ENCODE measurements around the gene SHCBP1. TPM values are rescaled to one million over a fixed set of nuclear protein-coding genes. Genes with fewer than 3 reads are reported as not detected.

The SHCBP1 gene
- total RNA-seq, 4 donors from 2014 or later: 11.8 TPM; not detected in 3

DNA sequence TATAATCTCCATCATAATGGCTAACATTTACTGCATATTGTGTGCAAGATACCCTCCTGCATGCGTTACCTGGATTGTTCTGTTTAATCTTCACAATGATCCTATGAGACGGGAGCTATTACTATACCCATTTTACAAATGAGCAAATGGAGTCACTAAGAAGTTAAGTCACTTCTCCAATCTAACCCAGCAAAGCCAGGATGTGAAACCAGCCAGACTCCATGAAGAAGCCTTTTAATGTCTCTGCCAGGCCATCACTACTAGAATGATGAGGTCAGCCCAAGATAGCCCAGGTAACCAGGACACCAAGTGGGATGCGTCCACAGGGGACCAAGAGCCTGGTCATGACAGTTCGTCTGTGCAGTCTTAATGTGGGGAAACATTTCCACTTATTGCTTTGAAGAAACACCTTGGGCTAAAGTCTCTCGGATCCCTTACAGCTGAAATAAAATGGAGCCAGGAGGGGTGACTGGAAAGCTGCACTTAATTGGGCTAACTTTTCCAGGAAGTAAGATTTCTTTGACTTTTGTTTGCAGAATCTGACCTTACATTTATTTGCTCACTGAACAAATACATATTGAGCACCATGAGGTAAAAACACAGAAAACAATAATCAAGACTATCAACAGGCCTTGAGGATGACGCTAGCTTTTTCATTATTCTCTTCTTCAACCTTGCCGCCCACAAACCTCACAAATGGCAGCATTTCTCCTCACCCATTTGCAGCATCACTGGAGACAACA is 926 bp upstream of the SHCBP1 start:
- no peak for TF ChIP-seq CTCF (IDR thresholded peaks at IDR 0.05)
- no peak for TF ChIP-seq POLR2A (IDR thresholded peaks at IDR 0.05)
- H3K4me1 ChIP-seq: no peaks in the 10 kb centered on the region
- no peak overlapping the region for H3K27ac ChIP-seq
- intact Hi-C loops (cut with DNase I; ENCODE audit: low total_unique reads): no loop called here
- H3K27me3 ChIP-seq: no peaks in the 10 kb centered on the region
- H3K4me3 ChIP-seq: no peak overlapping the region
- H3K36me3 ChIP-seq: no peaks in the 10 kb centered on the region
- DNase-seq: no peak
- no peaks in the 10 kb centered on the region for H3K9me3 ChIP-seq

DNA sequence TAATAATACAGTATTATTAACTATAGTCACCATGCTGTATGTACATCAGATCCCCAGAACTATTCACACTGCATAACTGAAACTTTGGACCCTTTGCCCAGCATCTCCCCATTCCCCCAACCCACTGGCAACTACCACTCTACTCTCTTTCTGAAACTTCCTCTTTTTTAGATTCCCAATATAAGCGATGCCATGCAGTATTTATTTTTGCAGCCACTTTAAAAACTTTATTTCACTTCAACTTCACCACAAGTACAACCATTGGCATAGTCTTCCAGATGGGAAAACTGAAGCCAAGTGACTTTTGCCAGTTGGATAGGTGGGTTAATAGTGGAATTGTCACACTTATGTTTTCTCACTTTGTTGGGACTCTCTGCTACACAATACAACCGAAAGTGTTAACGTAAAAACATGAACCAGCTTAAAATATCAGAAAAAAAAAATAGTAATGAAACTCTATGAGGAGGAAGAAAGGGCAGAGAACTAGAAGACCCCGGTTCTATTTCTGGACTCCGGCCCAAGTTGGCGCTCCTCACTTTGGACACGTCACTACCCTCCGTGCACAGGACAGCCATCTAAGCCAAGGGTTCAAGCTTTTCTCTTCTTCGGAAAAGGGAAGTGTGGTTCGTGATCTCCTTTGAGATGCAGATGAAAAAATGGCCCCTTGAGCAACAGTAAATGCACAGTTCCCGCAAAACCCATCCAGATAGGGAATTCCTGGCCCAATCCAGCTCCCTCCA is 743 bp downstream of the SHCBP1 start:
- intact Hi-C loops (cut with DNase I; ENCODE audit: low total_unique reads): no loop called here
- Histone ChIP-seq H3K4me3 (peak overlapping the region; percentile 24 to 42), H3K27me3 (no peaks in the 10 kb centered on the region), H3K36me3 (no peaks in the 10 kb centered on the region), H3K9me3 (no peaks in the 10 kb centered on the region), H3K27ac (no peak overlapping the region), H3K4me1 (no peaks in the 10 kb centered on the region)
- no peak for DNase-seq
- no peak for TF ChIP-seq POLR2A (IDR thresholded peaks at IDR 0.05)
- no peak for TF ChIP-seq CTCF (IDR thresholded peaks at IDR 0.05)

DNA sequence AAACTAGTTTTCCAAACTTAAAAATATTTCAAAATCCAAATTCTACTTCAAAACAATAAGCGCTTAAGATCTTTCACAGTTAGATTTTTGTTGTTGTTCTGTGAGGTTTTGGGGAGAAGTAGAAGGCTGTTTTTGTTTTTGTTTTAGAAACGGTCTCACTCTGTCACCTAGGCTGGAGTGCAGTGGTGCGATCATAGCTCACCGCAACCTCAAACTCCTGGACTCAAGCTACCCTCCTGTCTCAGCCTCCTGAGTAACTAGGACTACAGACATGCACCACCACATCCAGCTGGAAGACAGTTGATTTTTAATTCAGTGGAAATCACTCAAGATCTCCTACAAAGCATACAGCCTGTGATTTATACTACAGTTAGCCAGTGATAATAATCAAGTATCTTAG is 2.7 kb downstream of the SHCBP1 start:
- no peak for TF ChIP-seq POLR2A (IDR thresholded peaks at IDR 0.05)
- no peak for TF ChIP-seq CTCF (IDR thresholded peaks at IDR 0.05)
- no peak for DNase-seq
- Histone ChIP-seq H3K27me3 (no peaks in the 10 kb centered on the region), H3K4me1 (no peaks in the 10 kb centered on the region), H3K9me3 (no peaks in the 10 kb centered on the region), H3K27ac (no peak overlapping the region), H3K4me3 (no peak overlapping the region), H3K36me3 (no peaks in the 10 kb centered on the region)
- intact Hi-C loops (cut with DNase I; ENCODE audit: low total_unique reads): no loop called here

DNA sequence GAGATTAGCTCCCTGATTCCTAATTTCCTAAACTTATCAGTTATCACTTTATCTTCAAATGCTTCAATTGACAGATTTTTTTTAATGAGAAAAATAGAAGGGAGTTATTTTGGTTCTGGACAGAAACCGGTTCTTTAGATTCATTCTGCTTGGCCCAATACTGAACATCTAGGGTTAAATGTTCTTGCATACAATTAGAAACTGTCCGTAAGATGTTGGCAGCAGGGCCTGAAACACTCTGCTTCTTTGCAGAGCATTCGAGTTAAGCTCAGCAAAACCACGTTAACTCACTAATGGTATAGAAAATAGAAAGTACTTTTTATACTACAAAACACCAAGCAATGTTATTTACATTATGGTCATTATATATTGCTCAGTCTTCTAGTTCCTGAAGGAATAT is 7.2 kb downstream of the SHCBP1 start:
- no peak for TF ChIP-seq POLR2A (IDR thresholded peaks at IDR 0.05)
- TF ChIP-seq CTCF (IDR thresholded peaks at IDR 0.05): no peak
- no peaks in the 10 kb centered on the region for H3K4me1 ChIP-seq
- H3K27me3 ChIP-seq: no peaks in the 10 kb centered on the region
- intact Hi-C loops (cut with DNase I; ENCODE audit: low total_unique reads): no loop called here
- no peak overlapping the region for H3K4me3 ChIP-seq
- no peak overlapping the region for H3K27ac ChIP-seq
- H3K9me3 ChIP-seq: no peaks in the 10 kb centered on the region
- H3K36me3 ChIP-seq: no peaks in the 10 kb centered on the region
- no peak for DNase-seq

DNA sequence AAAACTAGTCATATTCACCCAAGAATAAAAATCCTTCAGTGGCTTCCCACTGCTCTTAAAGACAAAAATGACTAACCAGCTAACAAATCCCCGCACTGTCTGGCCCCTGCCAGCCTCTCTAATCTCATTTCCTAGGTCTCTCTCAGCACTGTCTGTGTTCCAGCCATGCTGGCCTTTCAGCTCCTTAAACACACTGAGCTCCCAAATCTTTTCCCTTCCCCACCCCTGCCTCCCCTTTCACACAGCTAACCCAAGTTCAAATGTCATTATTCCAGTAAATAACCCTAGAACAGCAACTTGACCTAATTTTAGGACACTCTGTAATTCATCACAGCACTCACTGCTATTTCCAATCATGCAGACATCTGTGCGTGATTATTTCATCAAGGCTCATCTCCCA is 7.8 kb downstream of the SHCBP1 start:
- TF ChIP-seq POLR2A (IDR thresholded peaks at IDR 0.05) (no peak), CTCF (IDR thresholded peaks at IDR 0.05) (no peak)
- Histone ChIP-seq H3K9me3 (no peaks in the 10 kb centered on the region), H3K4me3 (no peak overlapping the region), H3K27ac (no peak overlapping the region), H3K27me3 (no peaks in the 10 kb centered on the region), H3K36me3 (no peaks in the 10 kb centered on the region), H3K4me1 (no peaks in the 10 kb centered on the region)
- intact Hi-C loops (cut with DNase I; ENCODE audit: low total_unique reads): no loop called here
- no peak for DNase-seq

Measured in uterus (tissue), 4 donors.